ENCODE data around the gene S100A4.

The S100A4 gene

DNA sequence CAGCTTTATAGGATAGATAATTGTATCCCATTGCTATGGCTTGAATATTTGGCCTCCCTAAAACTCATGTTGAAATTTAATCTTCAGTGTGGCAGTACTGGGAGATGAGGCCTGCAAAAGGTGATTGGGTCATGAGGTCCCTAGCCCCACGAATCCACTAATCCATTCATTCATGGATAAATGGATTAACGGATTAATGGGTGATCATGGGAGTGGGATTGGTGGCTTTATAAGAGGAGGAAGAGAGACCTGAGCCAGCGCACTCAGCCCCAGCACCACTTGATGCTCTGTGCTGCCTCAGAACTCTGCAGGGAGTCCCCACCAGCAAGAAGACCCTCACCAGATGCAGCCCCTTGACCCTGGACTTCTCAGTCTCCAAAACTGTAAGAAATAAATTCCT, 41.8 kb downstream of the S100A4 start:
- no peak for DNase-seq

DNA sequence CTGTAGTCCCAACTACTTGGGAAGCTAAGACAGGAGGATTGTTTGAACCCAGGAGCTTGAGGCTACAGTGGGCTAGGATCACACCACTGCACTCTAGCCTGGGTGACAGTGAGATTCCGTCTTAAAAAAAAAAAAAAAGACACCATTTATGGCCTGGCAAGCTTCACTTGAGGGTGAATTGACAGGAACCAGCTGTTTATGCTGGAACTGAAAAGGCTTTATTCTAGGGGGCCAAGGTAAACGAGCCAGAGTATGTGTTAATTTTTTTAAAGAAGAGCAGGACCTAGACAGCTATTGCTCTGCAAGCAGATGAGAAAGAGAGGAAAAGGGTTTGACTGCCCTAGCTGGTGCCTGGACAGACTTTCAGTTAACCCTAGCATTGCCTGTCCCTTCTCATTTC, 46.9 kb downstream of the S100A4 start:
- no peak for DNase-seq

DNA sequence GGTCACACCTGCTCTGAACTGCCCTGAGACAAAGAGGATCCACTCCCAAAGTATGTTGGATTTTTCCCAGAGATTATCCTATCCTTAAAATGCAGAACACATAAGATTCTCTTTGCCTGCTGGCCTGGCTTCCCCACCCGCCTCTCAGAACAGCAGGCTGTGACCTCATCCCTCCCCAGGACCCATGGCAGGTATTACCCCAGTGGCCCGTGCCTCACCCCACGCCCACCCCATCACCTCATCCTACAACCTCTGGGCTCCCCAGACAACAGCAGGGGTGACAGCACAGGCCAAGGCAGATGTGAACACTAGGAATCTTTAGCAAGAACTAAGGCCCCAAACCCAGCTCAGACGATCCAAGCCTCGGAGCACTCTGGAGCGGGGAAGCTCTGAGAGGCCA, 50.1 kb downstream of the S100A4 start:
- DNase-seq: no peak

DNA sequence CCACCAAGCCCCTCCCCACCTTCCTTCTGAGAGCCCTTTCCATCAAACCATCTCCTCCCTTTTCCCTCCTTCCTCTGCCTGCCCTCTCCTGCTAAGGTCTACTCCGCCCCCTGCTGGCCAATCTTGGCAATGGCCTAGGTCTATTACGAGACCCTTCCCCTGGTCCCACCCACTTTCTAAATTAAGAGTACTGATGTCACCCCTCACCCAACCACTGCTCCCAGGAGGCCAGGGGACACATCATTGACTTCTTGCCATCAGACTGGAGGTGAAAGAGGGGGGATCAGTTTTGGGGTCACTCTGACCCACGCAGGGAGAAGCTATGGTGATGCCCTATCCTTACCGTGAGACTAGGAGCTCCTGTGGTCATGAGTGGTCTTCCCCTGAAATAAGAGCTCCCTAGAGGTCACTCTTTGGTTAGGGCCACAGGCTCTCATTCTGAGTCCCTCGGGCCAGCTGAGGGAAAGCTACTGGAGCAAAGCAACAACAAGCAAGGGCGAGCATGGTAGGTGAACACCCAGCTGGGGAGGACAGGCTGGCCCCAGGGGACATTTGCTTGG, 50.5 kb downstream of the S100A4 start:
- peak; percentile 82 for DNase-seq

All from CD4-positive, alpha-beta T cell treated with Interleukin-17A for 4 hours (primary cell).